ENCODE results near the gene OR2V2.
"Not testable (repeated sequence)": the region's sequence is repeated elsewhere in the genome, so short reads cannot be mapped to it uniquely, and the experiment has no call there.

Gene OR2V2

DNA sequence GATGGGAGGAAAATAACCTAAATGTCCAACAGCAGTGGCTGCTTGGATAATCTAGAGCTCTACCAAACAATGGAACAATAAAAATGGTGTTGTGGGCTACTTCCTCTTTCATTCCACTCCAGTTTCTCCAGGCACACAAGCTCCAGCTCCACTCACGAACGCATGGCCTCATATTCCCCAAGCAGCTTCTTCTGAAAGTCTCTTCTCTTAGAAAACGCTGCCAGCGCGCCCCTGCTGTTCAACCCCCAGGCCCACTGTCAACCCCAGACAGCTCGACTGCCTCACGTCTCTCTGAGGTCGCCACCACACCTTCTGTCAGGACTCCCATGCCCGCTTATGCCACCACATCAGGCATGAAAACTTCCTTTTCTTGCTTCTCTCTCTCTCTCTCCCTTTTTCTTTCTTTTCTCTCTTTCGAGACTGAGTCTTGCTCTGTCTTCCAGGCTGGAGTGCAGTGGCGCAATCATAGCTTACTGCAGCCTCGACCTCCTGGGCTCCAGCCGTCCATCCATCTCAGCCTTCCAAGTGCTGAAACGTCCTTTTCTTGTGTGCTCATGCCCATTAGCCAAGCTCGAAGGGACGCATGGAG lies 16.2 kb downstream of the OR2V2 start:
- DNase-seq = peak in 1 of 42 donors; percentile 22
- intact Hi-C loops (cut with DNase I) = no loop called here

- peak in 1 of 42 donors; percentile 34 for DNase-seq
- intact Hi-C loops (cut with DNase I) = no loop called here
Observed at GRCh38 chr5:181164076-181164952, 16.9 kb downstream of the OR2V2 start.

DNA sequence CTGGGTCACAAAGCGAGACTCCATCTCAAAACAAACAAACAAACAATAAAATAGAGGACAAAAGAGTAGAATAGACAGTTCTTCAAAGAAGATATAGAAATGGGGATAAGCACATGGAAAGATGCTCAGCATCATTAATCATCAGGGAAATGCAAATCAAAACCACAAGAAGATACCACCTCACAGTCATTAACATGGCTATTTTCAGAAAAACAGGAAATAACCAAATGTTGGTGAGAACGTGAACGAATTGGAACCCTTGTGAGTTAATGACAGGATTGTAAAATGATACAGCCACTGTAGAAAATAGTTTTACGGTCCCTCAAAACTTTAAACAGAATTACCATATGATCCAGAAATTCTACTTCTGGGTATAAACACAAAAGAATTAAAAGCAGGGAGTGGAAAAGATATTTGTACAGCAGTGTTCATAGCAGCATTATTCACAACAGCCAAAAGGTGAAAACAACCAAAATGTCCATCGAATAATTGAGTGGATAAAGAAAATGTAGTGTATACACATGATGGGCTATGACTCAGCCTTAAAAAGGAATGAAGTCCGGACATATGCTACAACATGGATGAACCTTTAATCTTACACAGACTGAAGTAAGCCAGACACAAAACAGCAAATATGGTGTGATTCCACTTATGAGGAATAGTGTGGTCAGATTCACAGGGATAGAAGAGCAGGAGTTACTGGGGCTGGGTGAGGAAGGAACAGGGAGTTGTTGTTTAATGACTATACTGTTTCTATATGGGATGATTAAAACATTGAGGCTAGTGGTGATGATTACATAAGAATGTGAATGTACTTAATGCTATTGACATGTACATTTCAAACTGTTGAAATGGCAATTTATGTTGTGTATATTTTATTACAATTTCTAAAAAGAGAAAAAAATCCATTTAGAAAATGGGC lies 19.7 kb downstream of the OR2V2 start:
- intact Hi-C loops (cut with DNase I) = no loop called here
- no peak for DNase-seq

DNA sequence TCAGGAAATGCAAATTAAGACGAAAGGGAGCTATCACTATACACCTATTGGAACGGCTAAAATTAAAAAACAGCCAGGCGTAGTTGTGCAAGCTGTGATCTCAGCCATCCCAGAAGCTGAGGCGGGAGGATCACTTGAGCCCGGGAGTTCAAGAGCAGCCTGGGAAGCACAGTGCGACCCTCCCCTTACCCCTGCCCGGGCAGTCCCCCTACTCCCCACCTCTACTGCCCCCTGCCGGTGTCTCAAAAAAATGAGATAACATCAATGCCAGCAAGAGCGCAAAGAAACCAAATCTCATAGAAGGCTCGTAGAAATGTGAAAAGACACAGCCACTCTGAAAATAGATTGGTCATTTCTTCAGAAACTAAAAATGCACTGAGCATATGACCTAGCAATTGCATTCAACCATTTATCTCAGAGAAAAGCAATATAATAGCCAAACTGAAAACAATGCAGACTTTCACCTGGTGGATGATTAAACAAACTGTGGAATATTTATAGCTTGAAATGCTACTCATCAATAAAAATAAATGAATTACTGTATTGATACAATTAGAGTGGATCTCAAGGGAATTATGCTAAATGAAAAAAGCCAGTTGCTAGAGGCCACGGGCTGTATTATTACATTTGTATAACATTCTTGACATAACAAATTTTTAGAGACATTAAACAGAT lies 20.6 kb downstream of the OR2V2 start:
- intact Hi-C loops (cut with DNase I) = no loop called here
- peak in 9 of 42 donors; percentile 33 to 61 (median 46) for DNase-seq

DNA sequence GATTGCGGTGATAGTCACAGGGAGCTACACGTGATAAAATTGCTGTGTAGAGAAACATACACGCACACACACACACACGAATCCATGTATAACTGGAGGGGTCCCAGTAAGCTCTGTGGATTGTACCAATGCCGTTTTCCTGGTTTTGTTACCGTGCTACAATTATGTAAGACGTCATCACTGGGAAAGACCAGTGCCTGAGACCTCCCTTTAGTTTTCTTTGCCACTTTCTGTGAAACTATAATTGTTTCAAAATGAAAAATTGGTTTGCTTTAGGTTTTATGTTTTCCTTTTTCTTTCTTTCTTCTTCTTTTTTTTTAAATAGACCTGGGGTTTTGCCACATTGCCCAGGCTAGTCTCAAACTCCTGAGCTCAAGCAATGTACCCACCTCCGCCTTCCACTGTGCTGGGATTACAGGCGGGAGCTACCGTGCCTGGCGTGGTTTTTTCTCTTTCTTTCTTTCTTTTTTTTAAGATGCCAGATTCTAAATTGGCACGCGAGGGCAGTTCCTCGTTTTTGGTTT lies 21.3 kb downstream of the OR2V2 start:
- intact Hi-C loops (cut with DNase I) = no loop called here

DNA sequence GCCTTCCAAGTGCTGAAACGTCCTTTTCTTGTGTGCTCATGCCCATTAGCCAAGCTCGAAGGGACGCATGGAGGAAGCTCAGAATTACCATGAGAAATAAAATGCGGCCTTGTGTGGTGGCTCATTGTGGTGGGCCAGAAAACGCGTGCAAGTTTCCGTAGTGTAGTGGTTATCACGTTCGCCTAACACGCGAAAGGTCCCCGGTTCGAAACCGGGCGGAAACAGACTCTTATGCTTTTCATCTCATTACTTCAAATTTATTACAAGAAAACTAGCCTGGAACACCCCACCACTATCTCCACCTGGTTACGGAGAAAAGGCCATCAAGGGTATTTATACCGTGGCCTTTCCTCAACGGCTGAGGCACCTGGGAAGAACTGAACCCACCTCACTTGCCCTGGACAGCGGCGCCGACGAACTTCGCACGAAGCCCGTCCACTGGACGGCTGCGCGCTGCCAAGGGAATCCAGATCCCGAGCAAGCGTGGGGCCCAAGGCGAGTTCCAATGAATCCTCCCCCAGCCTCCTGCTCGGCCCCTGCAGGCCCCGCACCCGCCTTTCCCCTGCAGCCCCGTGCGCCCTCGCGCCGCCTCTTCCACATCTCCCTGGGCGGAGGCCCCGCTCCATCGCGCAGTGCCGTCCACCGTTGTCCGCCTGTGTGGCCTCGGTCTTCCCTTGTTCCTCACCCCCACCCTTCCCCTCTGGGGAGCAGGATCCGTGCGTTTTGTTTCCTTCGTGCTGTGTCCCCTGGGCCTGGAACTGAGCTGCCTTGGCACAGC lies 22.3 kb downstream of the OR2V2 start:
- peak in 27 of 42 donors; percentile 25 to 77 (median 51) for DNase-seq
- intact Hi-C loops (cut with DNase I) = not testable (repeated sequence)

More for the DNA sequence above, 21.3 kb downstream of the OR2V2 start:
- DNase-seq = peak in 1 of 42 donors; percentile 28

GRCh38 chr5:181170237-181170825 lies 22.9 kb downstream of the OR2V2 start:
- intact Hi-C loops (cut with DNase I) = no loop called here
- DNase-seq = no peak

- intact Hi-C loops (cut with DNase I) = no loop called here
- no peak for DNase-seq
Observed at GRCh38 chr5:181170996-181171395, 23.6 kb downstream of the OR2V2 start.

GRCh38 chr5:181171782-181172181 lies 24.4 kb downstream of the OR2V2 start:
- DNase-seq = no peak
- intact Hi-C loops (cut with DNase I) = no loop called here

- DNase-seq = peak in 3 of 42 donors; percentile 18 to 77 (median 71)
- intact Hi-C loops (cut with DNase I) = no loop called here
Observed at GRCh38 chr5:181173027-181173419, 25.6 kb downstream of the OR2V2 start.

- intact Hi-C loops (cut with DNase I) = no loop called here
- peak in 27 of 42 donors; percentile 27 to 76 (median 49) for DNase-seq
Observed at GRCh38 chr5:181173420-181174342, 26.3 kb downstream of the OR2V2 start.

DNA sequence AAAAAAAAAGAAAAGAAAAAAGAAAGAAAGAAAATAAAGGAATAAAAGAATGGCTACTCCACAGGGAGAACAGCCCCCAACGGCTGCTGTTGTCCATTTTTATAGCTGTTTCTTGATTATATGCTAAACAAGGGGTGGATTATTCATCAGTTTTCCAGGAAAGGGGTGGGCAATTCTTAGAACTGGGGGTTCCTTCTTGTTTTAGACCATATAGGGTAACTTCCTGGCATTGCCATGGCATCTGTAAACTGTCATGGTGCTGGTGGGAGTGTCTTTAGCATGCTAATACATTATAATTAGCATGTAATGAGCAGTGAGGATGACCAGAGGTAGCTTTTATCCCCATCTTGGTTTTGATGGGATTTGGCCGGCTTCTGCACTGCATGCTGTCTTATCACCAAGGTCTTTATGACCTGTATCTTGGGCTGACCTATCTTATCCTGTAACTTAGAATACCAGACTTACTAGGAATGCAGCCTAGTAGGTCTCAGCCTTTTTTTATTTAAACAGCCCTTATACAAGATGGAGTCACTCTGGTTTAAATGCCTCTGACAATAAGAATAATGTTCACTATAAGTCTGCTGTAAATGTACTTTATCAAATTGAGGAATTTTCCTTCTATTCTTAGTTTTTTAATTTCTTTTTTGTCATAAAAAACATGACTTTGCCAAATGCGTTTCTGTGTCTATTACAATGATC lies 29.0 kb downstream of the OR2V2 start:
- no peak for DNase-seq
- intact Hi-C loops (cut with DNase I) = no loop called here

DNA sequence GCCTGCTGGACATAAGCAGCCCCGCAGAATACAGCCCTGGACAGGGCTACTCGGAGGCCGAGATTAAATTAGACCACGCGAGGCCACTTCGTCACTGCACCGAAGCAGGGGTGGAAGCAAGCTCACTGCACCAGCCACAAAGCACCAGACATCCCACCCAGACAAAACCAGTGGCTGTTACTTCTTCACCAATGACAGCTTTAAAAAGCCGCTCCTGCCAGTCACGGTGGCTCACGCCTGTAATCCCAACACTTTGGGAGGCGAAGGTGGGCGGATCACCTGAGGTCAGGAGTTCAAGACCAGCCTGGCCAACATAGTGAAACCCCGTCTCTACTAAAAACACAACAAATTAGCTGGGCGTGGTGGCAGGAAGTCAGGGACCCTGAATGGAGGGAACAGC lies 30.2 kb downstream of the OR2V2 start:
- DNase-seq; intact Hi-C loops (cut with DNase I): not testable (repeated sequence)

- intact Hi-C loops (cut with DNase I) = no loop called here
- DNase-seq = peak in 30 of 42 donors; percentile 37 to 83 (median 59)
Observed at GRCh38 chr5:181181650-181182565, 34.5 kb downstream of the OR2V2 start.

DNA sequence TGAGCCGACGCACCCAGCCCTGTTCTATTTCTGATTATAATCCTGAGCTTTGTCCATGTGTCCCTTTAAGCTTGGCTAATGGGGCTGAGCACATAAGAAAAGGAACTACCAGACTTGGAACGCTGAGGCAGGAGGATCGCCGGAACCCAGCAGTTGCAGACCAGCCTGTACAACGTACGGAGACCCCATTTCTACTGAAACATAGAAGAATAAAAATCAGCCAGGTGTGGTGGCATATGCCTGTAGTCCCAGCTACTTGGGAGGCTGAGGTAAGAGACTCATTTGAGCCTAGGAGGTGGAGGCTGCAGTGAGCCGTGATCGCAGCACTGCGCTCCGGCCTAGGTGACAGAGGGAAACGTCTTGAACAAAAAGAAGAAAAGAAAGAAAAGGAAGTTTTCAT lies 35.3 kb downstream of the OR2V2 start:
- intact Hi-C loops (cut with DNase I) = no loop called here

More for the DNA sequence above, 35.3 kb downstream of the OR2V2 start:
- DNase-seq = no peak

All from head of caudate nucleus (tissue), 42 donors.